C4-2B (cell line): ENCODE results near the gene JMJD7.

Experiments
- ZFX ChIP-seq: fragments of 450-650 bp; IDR thresholded peaks from 2 replicates; pipeline ENCODE4 v1.6.1; 2017
- TF ChIP-seq, protein P1 (sequence below): fragments of 450-650 bp; conservative IDR thresholded peaks from 2 replicates; pipeline ENCODE4 v1.5.1; 2017; ENCODE audit warnings: mild to moderate bottlenecking

DNA sequence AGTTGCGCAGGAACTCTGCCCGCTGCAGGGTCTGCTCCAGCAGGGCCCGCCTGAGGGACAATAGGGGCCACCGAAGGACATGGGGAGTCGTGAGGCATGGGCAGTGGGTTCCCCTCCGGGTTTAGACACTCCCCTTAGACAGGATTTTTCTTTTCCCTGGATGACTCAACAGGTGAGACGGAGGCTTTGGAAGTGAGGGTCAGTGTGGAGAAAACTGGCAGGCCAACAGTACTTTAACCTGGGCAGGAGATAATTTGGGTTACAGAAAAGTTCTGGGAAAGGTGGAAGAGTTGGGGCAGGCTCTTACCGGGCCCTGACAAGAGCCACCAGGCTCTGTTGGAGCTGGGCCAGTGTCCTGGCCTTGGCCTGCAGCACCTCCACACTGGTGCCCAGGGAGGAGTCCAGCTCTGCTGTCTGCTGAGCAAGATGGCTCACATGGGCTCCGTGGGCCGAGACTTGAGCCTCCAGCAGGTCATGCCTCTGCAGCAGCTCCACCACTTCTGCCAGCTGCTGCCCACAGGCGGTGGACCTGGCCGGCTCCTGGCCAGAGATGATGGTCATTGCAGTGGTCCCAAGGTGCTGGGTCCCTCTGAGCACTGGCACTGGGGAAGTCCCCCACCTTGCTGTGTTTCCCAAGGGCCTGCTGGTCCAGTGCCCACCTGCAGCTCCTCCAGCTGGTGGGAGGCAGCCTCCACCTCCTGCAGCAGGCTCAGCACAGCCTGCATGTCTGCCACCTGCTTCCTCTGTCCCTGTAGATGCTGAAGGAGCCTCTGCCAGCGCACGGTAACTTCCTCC lies 55.0 kb downstream of the JMJD7 start:
- TF ChIP-seq, protein P1, sequence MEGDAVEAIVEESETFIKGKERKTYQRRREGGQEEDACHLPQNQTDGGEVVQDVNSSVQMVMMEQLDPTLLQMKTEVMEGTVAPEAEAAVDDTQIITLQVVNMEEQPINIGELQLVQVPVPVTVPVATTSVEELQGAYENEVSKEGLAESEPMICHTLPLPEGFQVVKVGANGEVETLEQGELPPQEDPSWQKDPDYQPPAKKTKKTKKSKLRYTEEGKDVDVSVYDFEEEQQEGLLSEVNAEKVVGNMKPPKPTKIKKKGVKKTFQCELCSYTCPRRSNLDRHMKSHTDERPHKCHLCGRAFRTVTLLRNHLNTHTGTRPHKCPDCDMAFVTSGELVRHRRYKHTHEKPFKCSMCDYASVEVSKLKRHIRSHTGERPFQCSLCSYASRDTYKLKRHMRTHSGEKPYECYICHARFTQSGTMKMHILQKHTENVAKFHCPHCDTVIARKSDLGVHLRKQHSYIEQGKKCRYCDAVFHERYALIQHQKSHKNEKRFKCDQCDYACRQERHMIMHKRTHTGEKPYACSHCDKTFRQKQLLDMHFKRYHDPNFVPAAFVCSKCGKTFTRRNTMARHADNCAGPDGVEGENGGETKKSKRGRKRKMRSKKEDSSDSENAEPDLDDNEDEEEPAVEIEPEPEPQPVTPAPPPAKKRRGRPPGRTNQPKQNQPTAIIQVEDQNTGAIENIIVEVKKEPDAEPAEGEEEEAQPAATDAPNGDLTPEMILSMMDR: no peak
- no peak for TF ChIP-seq ZFX
